GM18511 (cell line): ENCODE data around the gene SHROOM3.

Source experiments
- ATAC-seq: cut with Tn5 transposase; IDR thresholded peaks from one replicate; pipeline ENCODE4 v1.9.1; 2021; ENCODE audit warnings: mild to moderate bottlenecking, moderate library complexity; ENCODE audit not compliant: unreplicated experiment

The SHROOM3 gene

GRCh38 chr4:76758996-76759395, 324.0 kb downstream of the SHROOM3 start:
- ATAC-seq, result no peak

- no peak for ATAC-seq
Observed at GRCh38 chr4:76760193-76760592, 325.2 kb downstream of the SHROOM3 start.

- ATAC-seq, result no peak
Observed at GRCh38 chr4:76762137-76763130, 327.4 kb downstream of the SHROOM3 start.

- no peak for ATAC-seq
Observed at GRCh38 chr4:76764251-76764650, 329.2 kb downstream of the SHROOM3 start.

- ATAC-seq, result no peak
Observed at GRCh38 chr4:76765473-76766183, 330.6 kb downstream of the SHROOM3 start.

- no peak for ATAC-seq
Observed at GRCh38 chr4:76767983-76768382, 333.0 kb downstream of the SHROOM3 start.

GRCh38 chr4:76772498-76773106, 337.6 kb downstream of the SHROOM3 start:
- ATAC-seq, result peak; percentile 55

- no peak for ATAC-seq
Observed at GRCh38 chr4:76773766-76774165, 338.7 kb downstream of the SHROOM3 start.

- no peak for ATAC-seq
Observed at GRCh38 chr4:76779740-76780459, 344.9 kb downstream of the SHROOM3 start.

- ATAC-seq, result no peak
Observed at GRCh38 chr4:76780781-76781697, 346.0 kb downstream of the SHROOM3 start.

- peak; percentile 78 for ATAC-seq
Observed at GRCh38 chr4:76781698-76782595, 346.9 kb downstream of the SHROOM3 start.

GRCh38 chr4:76782837-76783236, 347.8 kb downstream of the SHROOM3 start:
- ATAC-seq, result no peak

GRCh38 chr4:76783836-76784235, 348.8 kb downstream of the SHROOM3 start:
- no peak for ATAC-seq

GRCh38 chr4:76784237-76784636, 349.2 kb downstream of the SHROOM3 start:
- no peak for ATAC-seq

- no peak for ATAC-seq
Observed at GRCh38 chr4:76787898-76788297, 352.9 kb downstream of the SHROOM3 start.

- no peak for ATAC-seq
Observed at GRCh38 chr4:76790377-76790776, 355.3 kb downstream of the SHROOM3 start.

- ATAC-seq, result no peak
Observed at GRCh38 chr4:76791479-76791878, 356.4 kb downstream of the SHROOM3 start.

GRCh38 chr4:76792418-76792817, 357.4 kb downstream of the SHROOM3 start:
- no peak for ATAC-seq

- ATAC-seq, result no peak
Observed at GRCh38 chr4:76795243-76795642, 360.2 kb downstream of the SHROOM3 start.
